HG03280 (cell line): Measurements from ENCODE around the gene SMIM11.
"Not testable (repeated sequence)": the region's sequence is repeated elsewhere in the genome, so short reads cannot be mapped to it uniquely, and the experiment has no call there.

Source experiments
- ATAC-seq: cut with Tn5 transposase; IDR thresholded peaks from one replicate; pipeline ENCODE4 v1.9.1; 2021; ENCODE audit warnings: mild to moderate bottlenecking, moderate library complexity; ENCODE audit not compliant: unreplicated experiment

The SMIM11 gene

DNA sequence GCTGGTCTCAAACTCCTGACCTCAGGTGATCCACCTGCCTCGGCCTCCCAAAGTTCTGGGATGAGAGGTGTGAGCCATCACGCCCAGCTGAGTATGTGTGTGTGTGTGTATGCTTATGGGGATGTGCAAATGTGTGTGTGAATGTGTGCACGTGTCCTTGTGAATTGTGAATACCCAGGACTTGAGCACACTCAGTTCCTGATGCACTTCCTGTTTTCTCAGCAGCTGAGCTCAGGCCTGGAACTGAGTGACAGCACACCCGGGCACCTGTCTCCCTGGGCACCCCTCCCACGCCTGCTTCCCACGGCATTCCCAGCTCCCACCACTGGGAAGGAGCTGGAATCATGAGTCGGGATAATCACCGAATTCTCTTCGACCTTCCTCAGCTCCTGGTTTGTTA, 32.0 kb downstream of the SMIM11 start:
- not testable (repeated sequence) for ATAC-seq

DNA sequence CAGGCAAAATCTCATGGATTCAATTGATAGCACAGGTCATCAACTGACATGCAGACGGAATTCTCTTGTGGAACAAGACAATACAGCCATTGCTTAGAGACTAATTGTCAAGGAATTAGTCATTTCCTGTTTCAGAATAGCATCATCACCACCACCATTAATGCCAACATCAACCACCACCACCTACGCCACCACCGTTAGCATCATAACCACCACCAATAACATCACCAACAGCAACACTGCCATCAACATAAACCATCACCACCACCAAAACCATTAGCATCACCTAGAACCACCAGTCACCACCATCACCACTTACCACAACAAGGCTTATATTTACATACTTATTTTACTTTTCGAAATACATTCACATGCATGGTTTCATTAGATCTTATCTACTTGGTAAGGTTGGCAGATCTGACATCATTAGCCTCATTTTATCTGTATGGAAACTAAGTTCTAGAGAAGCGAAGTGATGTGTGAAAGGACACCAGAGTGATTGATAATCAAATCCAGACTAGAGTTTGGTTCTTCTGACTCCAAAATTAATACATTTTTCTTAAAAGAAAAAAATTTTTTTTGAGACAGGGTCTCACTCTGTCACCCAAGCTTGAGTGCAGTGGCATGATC, 42.3 kb downstream of the SMIM11 start:
- not testable (repeated sequence) for ATAC-seq

DNA sequence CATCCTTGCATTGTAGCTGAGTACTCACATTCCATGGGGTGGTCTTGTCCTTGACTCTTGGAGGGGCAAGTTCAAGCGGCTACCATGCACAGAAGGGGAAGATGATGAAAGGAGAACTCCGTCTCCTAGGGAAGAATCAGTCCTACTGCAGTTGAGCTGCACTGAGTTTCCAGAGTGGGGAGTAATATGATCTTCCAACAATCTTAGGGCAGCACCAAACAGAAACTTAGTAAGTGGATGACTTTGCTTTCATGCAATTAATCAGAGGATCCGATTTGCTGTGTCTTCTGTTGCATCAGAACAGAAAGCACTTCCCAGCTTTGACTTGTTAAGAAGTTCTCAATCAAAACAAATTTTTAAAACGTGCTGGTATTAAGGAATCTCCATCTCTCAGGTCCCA, 48.5 kb downstream of the SMIM11 start, which contains the start of gene SMIM34:
Gene SMIM34, minus strand, starts transcription at position 147 of the 400 bp plus-strand sequence. Its CDS starts 112 bp downstream, at position 35.
- ATAC-seq: not testable (repeated sequence)

DNA sequence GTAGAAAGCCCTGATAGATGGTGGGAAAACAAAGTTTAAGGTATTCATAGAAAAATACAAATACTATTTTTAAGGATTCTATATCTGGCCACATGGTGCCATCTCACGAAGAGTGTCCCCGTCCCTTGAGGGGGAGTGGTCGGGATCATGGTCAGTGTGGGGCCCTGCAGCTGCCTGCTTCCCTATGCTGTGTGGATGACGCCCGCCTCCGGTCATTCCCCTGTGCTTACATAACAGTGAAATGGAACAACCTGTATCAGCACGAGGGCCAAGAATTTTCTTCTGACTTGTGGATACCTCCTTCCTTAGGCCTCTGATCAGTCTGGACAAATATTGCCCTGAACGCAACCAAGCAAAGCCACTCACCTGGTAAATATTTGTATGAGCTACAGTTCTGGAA, 52.0 kb downstream of the SMIM11 start:
- not testable (repeated sequence) for ATAC-seq

DNA sequence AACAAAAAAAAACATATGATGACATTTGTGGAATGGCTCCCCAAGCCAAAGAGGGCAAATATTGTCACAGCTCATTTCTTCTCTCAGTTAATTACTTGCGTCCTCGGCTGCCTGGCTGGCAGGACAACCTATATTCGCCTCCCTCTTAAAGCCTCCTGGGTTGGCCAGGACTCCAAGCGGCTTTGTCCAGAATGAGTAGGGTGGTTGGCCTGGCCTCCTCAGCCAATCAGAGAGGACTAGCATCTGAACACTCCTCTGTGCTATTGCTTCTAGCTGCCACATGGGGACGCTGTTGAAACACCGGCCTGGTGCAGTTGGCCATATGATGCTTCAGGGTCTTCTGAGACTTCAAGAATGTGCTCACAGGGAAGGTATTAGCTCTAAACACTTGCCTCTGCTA, 53.1 kb downstream of the SMIM11 start:
- ATAC-seq: not testable (repeated sequence)

DNA sequence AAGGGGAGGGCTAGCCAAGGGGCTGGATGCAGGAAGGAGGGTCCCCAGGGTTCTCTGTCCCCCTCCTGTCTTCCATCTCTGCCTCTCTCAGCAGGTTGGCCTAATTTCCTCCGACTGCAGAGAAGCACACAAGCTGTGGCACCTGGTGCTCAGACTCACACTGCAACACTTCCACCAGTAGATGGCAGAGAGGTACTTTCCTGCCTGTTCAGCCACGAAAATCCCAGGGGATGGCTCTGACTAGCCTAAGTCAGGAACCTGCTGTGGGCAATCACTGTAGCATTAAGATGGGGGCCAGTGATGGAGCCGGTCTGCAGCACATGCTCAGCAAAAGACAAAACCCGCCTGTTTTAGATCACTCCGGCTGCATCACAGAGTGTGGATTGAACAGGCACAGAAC, 54.4 kb downstream of the SMIM11 start:
- not testable (repeated sequence) for ATAC-seq
